Left colon (tissue), 2 donors: ENCODE results near the gene MAPK4. TPM values are rescaled to one million over a fixed set of nuclear protein-coding genes. Genes with fewer than 3 reads are reported as not detected.
A peak's percentile ranks its signal among the peaks of the same experiment; 100 is the strongest.
"Not testable (repeated sequence)": the region's sequence is repeated elsewhere in the genome, so short reads cannot be mapped to it uniquely, and the experiment has no call there.

Source experiments
- ATAC-seq: fragments of 200-7000 bp; cut with Tn5 transposase; one replicate; pipeline ENCODE4 v1.9.1; 2020; ENCODE audit warnings: mild to moderate bottlenecking, moderate library complexity
- DNase-seq, 2 donors: peaks; one replicate each; pipeline ENCODE4 v3.0.0-alpha.2; 2020
- intact Hi-C, 2 donors: fragments of 100-400 bp; cut with DNase I in 1 of 2; cut with micrococcal nuclease in 1 of 2; formaldehyde crosslinking; loops; one replicate each; pipeline versions ENCODE4 v1.11.2 to v1.14.0; 2022; cut with DNase I, micrococcal nuclease
- total RNA-seq, 2 donors: library from RNA; stranded (reverse); fragmentation: NEBNext Ultra II Directional; extraction: Animal tissue kit (Norgen Biotek cat#: 25700); gene quantifications; one replicate each; pipeline ENCODE4 v1.2.1, GENCODE V29; 2021
- donor health status: DM: no; HTN: no; CAD: no.
- donor health status: DM: yes; HTN: yes; CAD: no.

The MAPK4 gene
- total RNA-seq, 2 donors from 2014 or later = 0.12 to 1.6 TPM

GRCh38 chr18:50569930-50570329 lies 10.0 kb downstream of the MAPK4 start:
- DNase-seq (no peak), ATAC-seq (no peak)
- intact Hi-C loops = no loop called here

- ATAC-seq (no peak), DNase-seq (no peak)
- intact Hi-C loops = no loop called here
These were observed 11.7 kb downstream of the MAPK4 start for GRCh38 chr18:50571606-50572005.

- DNase-seq, ATAC-seq, intact Hi-C loops: not testable (repeated sequence)
These were observed 13.3 kb downstream of the MAPK4 start for GRCh38 chr18:50573196-50573595.

GRCh38 chr18:50573679-50574078 lies 13.8 kb downstream of the MAPK4 start:
- ATAC-seq (no peak), DNase-seq (no peak)
- intact Hi-C loops = no loop called here

- intact Hi-C loops = no loop called here
- no peak for DNase-seq
- ATAC-seq = no peak
These were observed 18.1 kb downstream of the MAPK4 start for GRCh38 chr18:50578030-50578429.

GRCh38 chr18:50578651-50579050 lies 18.8 kb downstream of the MAPK4 start:
- DNase-seq (no peak), ATAC-seq (peak; percentile 45)
- intact Hi-C loops = no loop called here

- DNase-seq = no peak
- intact Hi-C loops = no loop called here
- no peak for ATAC-seq
These were observed 19.3 kb downstream of the MAPK4 start for GRCh38 chr18:50579061-50579774.

- DNase-seq = no peak
- intact Hi-C loops = no loop called here
- no peak for ATAC-seq
These were observed 21.6 kb downstream of the MAPK4 start for GRCh38 chr18:50581517-50581916.

GRCh38 chr18:50582500-50582899 lies 22.6 kb downstream of the MAPK4 start:
- DNase-seq (no peak), ATAC-seq (no peak)
- intact Hi-C loops = no loop called here

- no peak for DNase-seq
- ATAC-seq = no peak
- intact Hi-C loops = no loop called here
These were observed 26.8 kb downstream of the MAPK4 start for GRCh38 chr18:50586710-50587109.

- intact Hi-C loops = no loop called here
- DNase-seq = no peak
- ATAC-seq = no peak
These were observed 30.7 kb downstream of the MAPK4 start for GRCh38 chr18:50590593-50590992.

- DNase-seq = no peak
These were observed 34.1 kb downstream of the MAPK4 start for GRCh38 chr18:50594012-50594411.

GRCh38 chr18:50594942-50595341 lies 35.1 kb downstream of the MAPK4 start:
- ATAC-seq (peak; percentile 99), DNase-seq (peak in 1 of 2 donors; percentile 8)
- intact Hi-C loops = no loop called here

More at GRCh38 chr18:50594012-50594411, 34.1 kb downstream of the MAPK4 start:
- ATAC-seq = no peak
- intact Hi-C loops = no loop called here

- DNase-seq (no peak), ATAC-seq (no peak)
- intact Hi-C loops = no loop called here
These were observed 42.6 kb downstream of the MAPK4 start for GRCh38 chr18:50602466-50602865.

- intact Hi-C loops = no loop called here
- no peak for ATAC-seq
- no peak for DNase-seq
These were observed 46.7 kb downstream of the MAPK4 start for GRCh38 chr18:50606609-50607008.

GRCh38 chr18:50607378-50607926 lies 47.6 kb downstream of the MAPK4 start:
- DNase-seq (no peak), ATAC-seq (no peak)
- intact Hi-C loops = no loop called here

- DNase-seq, ATAC-seq, intact Hi-C loops: not testable (repeated sequence)
These were observed 49.3 kb downstream of the MAPK4 start for GRCh38 chr18:50609171-50609570.

- peak in 1 of 2 donors; percentile 14 for DNase-seq
- ATAC-seq = no peak
- intact Hi-C loops = no loop called here
These were observed 50.5 kb downstream of the MAPK4 start for GRCh38 chr18:50610349-50610748.

- intact Hi-C loops = no loop called here
- no peak for DNase-seq
- ATAC-seq = no peak
These were observed 51.6 kb downstream of the MAPK4 start for GRCh38 chr18:50611529-50611941.

- intact Hi-C loops = no loop called here
- no peak for ATAC-seq
These were observed 55.0 kb downstream of the MAPK4 start for GRCh38 chr18:50614838-50615237.

More at GRCh38 chr18:50614838-50615237, 55.0 kb downstream of the MAPK4 start:
- no peak for DNase-seq
